NK-92 treated with Interleukin-12 subunit alpha and Interleukin-12 subunit beta, amount 100 ng/mL, for 24 hours (cell line): Measurements from ENCODE around the gene CS.
A peak's percentile ranks its signal among the peaks of the same experiment; 100 is the strongest.
"Not testable (repeated sequence)": the region's sequence is repeated elsewhere in the genome, so short reads cannot be mapped to it uniquely, and the experiment has no call there.

Experiments used
- DNase-seq: peaks from one replicate; lab custom pipeline; 2025; lab: John Stamatoyannopoulos, UW

CS gene

DNA sequence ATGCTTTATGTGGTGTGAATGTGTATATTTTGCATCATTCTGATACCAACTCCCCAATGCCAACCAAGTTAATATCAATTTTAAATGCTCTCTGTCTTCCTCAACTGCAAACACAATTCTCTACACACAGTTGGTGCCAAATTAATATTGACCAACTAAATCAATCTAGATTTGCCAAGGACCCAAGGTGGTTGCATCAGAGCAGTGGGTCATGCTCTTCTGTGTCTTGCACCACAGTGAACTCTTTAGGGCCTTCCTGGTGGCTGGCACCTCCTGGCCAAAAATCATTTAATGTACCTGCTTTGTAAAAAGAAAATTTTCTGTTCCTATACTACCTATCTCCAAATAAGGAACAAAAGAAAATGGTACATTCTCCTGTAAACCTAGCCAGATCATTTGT, 19.3 kb downstream of the CS start:
- DNase-seq = no peak

DNA sequence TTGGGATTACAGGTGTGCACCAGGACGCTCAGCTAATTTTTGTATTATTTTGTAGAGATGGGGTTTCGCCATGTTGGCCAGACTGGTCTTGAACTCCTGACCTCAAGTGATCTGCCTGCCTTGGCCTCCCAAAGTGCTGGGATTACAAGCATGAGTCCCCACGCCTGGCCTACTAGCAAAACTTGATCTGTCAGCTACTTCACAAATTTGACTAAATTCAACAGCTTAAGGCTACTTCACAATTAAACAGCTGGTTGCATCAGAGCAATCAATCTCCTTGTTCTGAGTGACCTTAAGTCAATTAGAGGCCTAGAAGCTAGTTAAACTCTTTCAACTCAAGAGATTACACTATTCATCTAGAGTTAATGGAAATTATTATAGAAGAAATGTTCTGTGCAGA, 21.2 kb downstream of the CS start:
- no peak for DNase-seq

DNA sequence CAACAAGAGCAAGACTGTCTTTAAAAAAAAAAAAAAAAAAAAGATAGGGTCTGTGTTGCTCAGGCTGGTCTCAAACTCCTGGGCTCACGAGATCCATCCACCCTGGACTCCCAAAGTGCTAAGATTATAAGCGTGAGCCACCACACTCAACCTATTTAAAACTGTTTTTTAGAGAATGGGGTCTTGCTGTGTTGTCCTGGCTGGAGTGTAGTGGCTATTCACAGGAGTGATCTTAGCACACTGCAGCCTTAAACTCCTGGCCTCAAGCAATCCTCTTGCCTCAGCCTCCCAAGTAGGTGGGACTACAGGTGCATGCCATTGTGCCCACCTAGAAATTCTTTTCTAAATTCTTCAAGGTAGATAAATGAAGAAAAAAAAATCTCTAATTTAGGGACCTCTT, 25.8 kb downstream of the CS start:
- no peak for DNase-seq

DNA sequence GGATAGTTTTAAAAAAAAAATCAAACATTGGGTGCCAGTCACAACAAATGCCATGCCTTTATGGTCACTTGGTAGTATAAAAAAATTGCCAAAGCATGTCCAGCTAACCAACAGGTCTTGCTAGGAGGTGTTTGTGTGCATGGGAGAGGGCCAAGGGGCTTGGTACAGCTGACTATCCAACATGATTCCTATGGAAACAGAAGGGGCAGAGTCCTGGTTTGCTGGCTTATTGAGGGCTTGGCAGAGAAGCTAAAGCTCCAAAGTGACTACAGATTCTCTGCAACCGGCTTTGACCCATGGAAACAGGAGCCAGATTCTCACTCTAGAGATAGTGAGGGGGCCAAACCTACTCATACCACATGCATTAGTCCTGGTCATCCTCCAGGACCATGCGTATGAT, 27.7 kb downstream of the CS start:
- not testable (repeated sequence) for DNase-seq

DNA sequence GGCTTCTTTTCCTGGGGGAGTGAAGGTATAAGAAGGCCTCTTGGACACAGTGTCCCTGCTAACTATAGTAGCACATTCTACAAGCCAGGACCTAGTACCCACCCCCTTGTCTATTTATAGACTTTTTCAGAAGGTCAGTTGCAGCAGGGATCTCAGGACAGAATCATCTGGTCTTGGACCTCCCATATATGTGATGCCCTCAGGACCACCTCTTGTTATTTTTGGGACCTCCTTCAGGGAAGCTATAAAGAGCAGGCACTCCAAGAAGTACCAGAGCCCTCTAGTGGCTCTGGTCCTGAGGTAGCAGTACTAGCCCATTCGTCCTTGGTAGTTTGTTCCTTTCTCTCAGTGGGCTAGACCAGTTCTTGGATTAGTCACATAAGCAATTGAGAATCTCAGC, 29.1 kb downstream of the CS start:
- no peak for DNase-seq

DNA sequence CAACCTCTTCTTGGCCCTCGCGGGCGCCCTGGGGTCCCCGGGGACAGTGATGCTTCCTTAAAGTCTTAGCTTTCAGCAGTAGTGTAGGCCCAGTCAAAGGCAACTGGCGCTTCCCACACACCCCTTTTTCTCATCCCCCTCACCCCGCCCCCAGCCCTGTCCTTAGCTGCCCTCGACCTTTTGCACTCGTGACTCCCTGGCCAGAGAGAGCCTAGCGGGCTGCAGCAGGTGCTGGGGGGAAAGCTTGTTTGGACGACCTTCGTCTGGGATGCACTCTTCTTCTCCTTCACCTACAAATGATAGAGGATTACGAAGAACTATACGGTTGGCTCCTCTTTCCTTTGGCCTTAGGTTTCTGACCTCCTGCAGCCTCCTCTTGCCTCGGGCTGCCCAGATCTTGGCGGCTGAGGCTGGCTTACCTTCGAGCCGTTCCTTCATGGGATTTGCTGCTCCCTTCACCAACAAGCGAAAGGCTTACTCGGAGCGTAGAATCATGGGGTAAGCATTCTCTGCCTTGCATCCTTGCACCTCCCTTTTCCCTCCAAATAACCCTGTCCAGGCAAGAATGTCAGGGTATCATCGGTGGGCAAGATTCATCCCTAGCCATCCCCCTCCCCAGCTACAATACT, 32.6 kb downstream of the CS start:
- no peak for DNase-seq

DNA sequence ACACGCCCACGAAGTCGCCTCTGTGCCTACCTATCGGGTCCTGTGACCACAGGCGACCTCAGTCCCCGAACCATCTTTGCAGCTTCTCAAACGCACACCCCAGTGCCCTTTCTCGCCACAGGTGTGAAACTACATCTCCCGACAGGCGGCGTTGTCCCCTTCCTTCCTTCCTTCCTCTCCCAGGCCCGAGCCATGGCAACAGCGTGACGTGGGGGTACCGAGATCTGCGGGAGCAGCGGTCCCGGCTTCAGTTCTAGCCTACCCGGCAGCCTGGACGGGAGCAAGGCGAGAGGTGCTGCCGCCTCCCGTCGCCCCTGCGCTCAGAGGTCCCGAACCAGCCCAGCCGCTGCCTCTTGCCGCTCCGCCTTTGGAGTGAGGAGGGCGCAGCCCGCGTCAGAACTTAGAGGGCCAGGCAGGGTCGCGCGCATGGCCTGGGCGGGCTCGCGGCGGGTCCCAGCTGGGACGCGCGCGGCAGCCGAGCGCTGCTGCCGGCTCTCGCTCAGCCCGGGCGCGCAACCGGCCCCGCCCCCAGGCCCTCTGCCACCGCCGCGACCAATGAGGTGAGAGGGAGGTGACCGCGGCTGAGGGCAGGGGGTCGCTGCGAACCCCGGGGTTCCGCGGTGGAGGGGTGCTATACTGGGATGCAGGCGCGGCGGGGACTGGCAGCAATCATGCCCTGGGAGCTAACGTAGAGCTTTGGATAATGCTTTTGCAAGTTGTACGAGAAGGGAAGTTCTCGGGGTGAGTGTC, 33.3 kb downstream of the CS start, which contains the start of gene COQ10A:
TSS of gene COQ10A (plus strand) at position 250 of the 750 bp plus-strand sequence. CDS start at position 427, 177 bp downstream.
- DNase-seq = peak; percentile 78

DNA sequence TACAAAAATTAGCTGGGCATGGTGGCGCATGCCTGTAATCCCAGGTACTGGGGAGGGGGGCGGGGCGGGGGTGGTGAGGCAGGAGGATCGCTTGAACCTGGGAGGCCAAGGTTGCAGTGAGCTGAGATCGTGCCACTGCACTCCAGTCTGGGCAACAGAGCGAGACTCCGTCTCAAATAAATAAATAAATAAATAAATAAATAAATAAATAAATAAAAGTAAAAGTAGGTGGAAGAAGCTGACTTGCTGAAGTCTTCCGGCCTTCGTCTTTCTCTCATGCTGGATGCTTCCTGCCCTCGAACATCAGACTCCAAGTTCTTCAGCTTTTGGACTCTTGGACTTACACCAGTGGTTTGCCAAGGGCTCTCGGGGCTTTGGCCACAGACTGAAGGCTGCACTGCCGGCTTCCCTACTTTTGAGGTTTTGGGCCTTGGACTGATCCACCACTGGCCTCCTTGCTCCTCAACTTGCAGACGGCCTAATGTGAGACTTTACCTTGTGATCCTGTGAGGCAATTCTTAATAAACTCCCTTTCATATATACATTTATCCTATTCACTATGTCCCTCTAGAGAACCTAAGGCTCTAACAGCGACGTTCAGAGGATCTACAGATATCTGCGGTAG, 34.0 kb downstream of the CS start:
- DNase-seq = not testable (repeated sequence)

DNA sequence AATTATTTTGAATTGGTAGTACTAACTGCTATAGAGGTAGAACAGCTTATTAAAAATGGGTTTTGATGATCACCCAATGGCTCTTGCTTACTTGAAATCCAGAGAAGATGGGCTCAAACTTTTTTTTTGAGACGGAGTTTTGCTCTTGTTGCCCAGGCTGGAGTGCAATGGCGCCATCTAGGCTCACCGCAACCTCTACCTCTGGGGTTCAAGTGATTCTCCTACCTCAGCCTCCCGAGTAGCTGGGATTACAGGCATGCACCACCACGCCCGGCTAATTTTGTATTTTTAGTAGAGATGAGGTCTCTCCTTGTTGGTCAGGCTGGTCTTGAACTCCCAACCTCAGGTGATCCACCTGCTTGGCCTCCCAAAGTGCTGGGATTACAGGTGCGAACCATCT, 37.2 kb downstream of the CS start:
- DNase-seq = not testable (repeated sequence)

DNA sequence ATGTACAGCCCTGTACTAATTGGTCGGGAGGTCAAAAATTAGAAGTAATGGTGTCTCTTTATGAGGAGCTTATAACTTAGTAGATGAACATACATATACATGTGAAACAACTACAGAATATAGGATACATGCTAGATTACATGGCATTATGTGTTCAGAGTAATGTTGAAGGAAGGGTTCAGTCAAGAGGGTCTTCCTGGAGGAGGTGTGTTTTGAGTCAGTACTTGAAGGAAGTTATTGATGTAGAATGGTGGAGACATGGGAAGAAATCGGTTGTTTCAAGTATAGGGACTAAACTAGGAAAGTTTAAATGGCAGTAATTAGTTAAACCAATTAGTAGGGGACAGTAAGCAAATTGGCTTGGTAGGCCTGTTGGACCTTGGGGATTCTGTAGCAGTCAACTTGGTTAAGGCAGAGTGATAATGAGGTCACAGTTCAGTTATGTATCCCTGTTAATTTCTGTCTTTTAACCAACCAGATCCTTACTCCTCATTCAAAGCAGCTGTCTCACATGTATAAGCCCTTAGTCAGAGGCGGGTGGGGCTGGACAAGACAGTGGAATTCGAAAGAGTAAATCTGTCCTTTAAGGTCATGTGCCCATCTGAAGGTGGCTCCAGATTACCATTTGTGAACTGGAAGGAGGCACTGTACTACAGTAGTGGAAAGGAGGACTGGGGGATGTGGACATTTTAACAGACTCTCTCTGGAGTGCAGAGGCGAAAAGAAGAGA, 38.5 kb downstream of the CS start:
- DNase-seq = no peak

DNA sequence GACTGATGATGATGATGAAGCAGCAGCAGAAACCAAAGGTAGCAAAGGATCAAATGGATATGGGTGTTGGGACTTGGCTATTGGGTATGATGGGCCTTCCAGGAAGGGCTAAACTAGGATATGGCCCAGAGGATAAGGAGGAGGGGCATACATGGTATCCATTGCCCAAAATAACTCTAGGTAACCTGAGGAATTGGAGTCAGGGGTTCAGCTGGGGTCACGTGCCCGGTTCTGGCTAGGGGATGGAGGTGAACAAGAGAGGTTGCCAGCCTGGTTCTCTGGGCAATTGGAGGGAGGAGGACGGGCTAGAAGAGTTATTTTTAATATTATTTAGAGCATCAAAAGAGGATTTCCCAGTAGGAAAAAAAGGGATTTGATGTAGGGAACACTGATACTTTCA, 39.2 kb downstream of the CS start:
- DNase-seq = no peak

DNA sequence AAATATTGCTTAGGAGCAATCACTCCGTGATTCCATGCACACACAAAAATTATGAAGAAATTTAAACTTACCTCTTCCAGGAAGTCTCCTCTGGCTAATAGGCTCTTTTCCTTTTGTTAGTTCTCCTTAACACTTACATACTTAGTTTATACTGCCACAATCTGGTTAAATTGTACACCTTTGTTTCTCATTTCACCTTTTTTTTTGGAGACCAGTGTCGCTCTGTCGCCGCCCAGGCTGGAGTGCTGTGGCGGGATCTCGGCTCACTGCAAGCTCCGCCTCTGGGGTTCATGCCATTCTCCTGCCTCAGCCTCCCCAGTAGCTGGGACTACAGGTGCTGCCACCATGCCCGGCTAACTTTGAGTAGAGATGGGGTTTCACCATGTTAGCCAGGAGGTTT, 39.8 kb downstream of the CS start:
- no peak for DNase-seq

DNA sequence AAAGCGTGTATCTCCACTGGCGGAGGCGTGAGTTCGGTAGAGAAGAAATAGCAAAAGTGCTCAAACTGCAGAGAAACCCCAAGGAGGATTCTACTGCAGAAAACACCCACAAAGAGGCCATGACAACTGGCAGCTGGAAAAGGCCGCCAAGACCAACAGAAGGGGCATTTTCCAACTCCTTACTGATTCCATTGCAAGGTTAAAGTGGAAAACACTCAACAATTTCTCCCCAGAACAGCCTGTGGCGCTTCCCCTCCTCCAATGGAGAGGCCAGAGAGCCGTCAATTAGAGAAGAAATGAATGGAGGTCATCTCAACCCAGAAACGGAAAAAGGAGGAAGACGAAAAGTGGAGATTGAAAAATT, 41.3 kb downstream of the CS start:
- no peak for DNase-seq

DNA sequence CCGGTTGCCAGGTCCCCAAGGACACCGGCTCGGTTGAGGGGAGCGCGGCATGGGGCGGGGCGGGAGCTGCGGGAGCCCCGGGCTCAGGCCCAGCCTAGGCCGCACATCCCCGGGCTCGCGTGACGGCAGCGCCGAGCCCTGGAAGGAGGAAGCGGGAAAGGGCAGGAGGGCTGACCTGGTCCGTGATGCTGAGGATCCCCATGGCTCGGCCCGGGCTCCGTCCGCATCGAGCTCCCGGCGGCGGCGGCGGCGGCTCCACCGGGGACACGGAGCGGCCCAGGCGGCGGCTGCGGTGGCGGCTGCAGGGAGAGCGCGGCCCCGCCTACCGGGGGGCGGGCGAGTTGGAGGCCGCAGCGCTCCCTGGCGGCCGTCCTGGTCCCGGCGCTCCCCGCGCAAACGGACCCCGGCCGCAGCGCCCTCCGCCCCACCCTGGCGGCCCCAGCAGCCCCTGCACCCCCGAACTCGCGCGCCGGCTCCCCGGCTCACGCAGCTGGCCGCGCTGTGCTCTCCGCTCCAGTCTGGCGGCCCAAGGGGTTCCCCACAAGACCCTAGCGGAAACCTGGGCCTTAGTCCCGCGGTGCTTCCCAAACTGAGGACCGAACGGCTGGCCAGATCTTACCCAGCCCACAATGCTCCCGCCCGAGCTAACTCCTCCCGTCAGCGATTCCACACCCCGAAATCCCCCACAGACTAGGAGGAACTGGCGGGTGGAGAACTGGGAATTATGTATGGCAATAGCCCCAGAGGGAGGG, 41.9 kb downstream of the CS start, which contains the start of gene ANKRD52:
TSS of gene ANKRD52 (minus strand) at position 317 of the 752 bp plus-strand sequence. CDS start at position 202, 115 bp downstream.
- DNase-seq = peak; percentile 31

DNA sequence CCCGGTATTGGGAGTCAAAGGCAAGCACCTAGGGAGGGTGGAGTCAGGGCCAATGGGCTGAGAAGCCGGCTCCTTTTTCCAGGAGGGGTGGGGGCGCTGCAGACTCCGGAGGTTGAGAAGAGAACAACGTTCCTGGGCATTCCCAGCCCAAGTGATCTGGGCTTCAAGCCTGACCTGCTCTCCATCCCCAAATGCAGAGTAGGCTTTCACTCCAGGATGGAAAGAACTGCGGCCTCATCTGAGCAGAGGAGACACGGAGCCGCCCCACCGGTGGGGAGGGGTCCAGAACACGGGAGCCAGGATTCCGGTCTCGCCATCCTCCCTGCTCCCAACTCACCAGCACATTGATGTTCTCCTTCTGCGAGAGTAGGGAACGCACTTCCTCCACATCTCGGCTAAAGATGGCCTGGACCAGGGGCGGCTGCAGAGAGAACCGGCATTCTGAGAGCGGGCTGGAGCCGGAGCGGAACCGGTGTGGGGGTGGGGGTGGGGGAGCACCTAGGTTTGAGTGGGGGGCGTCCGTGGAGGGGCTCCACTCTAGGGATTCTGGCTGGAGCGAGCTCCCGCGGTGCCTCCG, 42.6 kb downstream of the CS start:
- DNase-seq = no peak

DNA sequence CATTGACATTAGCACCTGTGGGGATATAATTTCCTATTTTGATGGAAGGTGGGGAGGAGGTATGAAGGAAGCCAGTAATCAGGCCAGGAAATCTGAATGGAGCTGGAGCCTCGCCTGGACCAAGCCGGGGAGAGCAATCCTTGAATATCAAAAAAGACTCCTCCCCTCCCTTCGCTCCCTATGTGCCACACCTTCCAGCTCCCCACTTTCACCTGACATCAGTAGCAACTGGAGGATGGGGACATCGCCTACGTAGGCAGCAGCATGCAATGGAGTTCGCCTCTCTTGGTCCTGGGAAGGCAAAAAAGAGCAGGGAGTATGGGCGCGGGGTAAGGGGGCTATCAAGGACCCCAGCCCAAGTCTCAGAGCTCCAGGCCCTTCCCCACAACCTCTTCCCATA, 43.1 kb downstream of the CS start:
- no peak for DNase-seq

DNA sequence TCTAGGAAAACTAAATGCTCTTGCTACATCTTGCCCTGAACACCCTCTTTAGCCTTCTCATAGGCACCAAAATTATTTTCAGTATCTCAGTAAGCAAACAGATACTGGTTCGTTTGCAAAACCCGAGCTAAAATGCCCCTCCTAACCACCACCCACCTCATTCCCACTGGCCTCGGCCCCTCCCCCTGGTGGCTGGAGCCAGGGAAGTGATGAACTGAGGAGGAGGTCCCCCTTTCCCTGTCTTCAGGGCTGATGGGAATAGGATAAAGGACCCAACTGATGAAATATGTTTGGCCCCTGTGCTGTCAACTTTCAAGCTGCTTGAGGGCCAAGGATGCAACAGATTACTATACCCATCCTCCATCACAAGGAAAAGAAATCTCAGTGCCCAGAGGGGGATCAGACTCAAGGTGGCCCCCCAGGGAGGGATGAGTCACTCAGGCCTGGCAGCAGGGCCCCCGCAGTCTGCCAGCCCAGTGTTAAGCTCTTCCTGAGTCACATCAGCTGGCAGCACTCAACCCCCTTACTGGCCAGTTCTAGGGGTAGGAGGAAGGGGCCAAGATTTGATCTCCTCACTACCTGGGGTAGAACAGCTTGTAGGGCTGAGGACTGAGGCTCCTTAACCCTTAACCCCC, 43.7 kb downstream of the CS start:
- no peak for DNase-seq

DNA sequence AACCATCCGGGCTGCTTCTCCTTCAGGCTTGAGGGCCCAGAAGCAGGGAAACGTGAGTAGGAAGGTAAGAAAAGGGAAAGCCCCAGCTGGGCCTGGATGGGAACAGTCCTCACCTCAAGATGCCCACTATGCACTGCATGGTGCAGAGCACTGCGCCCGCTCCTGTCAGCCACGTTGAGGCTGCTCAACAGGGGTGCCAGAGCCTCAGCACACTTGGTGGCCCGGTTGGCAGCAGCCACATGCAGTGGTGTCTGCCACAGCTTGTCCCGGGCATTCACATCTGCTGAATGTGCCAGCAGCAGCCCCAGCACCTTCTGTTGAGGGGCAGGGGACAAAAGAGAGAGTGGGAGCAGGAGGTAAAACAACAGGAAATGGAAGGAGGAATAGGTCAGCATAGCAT, 44.5 kb downstream of the CS start:
- DNase-seq = no peak

DNA sequence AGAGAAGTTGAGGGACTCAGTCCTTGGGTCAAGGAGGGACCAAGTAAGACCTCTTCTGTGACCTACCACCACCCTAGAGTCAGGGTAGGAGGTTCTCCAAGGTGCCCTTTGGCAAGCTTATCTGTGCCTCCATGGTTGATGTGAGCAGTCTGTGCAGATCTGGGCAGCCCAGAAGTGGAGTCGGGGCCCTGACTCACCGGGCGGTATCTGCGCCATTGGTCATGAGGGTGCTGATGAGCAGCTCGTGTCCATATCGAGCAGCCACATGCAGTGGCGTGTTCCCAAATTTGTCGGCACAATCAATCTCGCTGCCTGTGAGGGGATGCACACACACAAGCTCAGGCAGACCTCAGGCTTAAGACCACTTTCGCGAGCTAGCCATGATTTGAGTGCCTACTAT, 47.0 kb downstream of the CS start:
- no peak for DNase-seq

DNA sequence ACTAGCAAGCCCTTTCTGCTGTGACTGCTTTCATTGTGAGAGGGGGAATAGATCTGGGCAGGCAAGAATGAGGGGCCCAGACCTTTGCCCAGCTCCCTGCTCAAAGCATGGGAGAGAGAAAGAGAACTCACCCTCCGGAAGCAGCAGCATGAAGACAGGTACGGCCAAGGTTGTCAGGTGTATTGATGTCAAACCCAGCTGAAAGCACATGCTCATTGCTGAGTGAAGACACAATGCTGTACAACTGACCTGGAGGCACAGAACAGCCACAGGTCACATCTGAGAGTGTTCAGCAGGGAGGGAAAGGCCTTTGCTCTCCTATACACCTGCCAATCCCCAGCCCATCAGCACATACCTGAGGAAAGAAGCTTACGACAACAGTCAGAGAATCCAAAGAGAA, 47.5 kb downstream of the CS start:
- DNase-seq = no peak

DNA sequence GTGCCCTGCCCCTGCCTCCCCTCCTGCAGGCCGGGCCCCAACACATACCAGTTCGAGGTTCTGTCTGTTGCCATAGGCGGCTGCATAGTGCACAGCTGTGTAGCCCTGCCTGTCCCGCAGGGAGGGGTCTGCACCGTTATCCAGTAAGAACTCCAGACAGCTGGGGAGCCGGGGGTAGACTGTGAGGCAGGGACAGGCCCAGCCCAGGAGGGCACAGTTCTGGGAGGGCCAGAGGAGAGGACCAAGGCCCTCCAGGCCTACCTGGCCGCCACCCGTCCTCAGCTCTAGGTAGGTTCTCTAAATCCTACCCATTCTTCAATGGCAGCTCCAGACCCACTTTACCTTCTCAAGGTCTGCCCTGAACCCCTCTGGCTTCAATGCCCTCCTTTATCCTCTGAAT, 51.4 kb downstream of the CS start:
- DNase-seq = no peak
